NCI-H748 (cell line): ENCODE data around the gene MRPL43.

Experiments
- DNase-seq: peaks from one replicate; lab custom pipeline; 2025; ENCODE audit not compliant: unreplicated experiment; lab: John Stamatoyannopoulos, UW

Gene MRPL43

GRCh38 chr10:101020427-101021075 is 33.3 kb upstream of the MRPL43 start:
- DNase-seq: no peak

- no peak for DNase-seq
Observed at GRCh38 chr10:101019440-101019703, 32.1 kb upstream of the MRPL43 start.

DNA sequence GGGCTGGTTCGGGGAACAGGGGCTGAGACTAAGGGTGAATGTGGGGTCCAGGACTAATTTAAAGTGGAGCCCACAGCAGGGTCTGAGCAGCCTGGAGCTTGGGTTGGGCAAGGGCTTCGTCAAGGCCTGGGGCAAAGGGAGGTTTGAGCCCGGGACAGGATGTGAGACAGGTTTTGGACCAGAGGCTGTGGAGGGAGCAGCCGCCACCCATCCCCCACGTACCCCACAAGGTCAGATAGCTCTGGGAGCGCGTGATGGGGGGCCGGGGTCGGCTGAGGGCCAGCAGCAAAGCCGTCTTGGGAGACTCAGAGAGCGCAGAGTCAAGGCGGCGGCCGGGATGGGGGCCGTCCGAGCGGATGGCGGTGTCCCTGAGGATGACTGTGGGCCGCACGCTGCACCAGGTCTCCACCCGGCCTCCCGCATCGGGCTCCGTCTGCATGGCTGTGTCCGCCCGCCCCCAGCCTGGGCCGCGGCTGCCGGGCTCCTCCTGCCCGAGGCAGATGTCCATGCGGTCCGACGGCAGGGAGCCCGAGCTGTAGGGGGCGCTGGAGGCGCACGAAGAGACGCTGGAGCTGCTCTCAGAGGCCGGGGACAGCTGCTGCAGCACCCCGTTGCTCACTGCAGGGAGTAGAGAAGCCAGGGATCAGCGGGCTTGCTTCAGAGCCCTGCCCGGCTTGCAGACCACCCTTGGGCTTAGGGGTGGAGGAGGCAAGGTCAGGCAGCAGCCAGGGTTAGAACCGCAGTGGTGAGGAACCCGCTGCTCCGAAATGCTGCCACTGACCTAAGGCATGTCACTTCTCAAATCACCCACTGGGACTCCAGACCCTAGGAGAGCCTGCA is 31.5 kb upstream of the MRPL43 start:
- DNase-seq: peak; percentile 75

GRCh38 chr10:101018118-101018599 is 30.9 kb upstream of the MRPL43 start:
- no peak for DNase-seq

DNA sequence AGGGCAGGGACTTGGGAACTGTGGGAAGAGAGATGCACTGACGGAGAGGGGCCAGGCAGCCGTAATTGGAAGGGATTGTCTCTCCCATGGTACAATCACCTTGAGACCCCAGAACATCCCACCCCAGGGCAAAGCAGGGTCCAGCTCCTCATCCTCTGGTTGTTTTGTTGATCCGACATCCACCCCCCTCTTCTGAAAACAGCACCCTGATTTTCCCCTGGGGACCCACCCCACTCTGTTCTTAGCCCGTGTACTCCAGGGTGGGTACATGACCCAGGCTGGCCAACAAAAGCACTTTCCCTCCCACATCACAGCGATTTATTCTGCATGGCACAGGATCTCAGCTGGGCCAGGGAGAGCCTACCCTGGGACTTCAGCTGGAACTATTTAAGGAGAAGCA is 29.5 kb upstream of the MRPL43 start:
- DNase-seq: no peak

GRCh38 chr10:101015582-101015973 is 28.3 kb upstream of the MRPL43 start:
- no peak for DNase-seq

DNA sequence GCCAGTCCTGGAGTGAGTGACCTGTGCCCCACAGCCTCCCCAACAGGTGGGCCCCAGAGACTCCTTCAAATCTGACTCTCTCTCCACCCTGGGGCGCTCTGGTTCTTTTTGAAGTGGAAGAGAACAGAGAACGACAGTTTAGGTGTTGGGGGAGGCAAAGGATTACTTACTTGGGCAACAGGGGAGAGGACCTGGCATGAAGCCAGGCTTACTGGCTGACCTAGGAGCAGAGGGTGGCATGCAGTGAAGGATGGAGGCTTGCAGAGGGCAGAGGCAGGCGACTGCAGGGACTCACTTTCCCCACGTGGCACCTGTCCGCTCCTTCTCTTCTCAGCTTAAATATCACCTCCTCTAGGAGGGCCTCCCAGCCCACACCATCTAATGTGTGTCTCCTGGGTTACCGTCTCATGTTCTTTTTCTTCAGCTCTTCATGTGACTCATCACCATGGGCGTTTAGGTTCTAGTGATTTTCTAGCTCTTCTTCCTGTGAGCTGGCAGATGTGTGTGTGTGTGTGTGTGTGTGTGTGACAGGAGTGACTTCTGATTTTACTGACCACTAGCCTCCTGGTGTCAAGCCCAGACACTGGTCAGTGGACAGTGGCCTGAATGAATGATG is 27.8 kb upstream of the MRPL43 start:
- DNase-seq: no peak

GRCh38 chr10:101014230-101014884 is 27.1 kb upstream of the MRPL43 start:
- DNase-seq: peak; percentile 39

DNA sequence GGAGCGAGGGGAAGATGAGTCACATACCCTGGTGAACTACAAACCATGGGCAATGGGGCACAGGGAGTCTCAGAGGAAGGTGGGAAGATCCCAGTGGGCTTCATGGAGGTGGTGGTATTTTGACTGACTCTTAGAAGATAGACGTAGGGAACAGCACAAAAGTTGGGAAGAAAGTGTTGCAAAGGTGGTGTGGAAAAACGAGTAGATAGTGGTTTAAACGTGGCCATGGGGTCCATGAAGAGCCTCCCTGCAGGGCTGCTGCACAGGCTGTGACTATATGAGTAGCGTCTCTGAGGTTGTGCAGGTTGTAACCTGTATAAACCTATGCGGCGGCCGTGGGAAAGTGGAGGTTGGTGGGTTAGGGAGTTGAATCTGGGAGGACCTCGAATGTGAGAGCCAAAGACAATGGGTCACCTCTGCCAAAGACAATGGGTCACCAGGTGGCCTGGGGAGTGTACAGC is 26.1 kb upstream of the MRPL43 start:
- DNase-seq: no peak

- DNase-seq: peak; percentile 81
Observed at GRCh38 chr10:101012525-101013364, 25.4 kb upstream of the MRPL43 start.

GRCh38 chr10:101011517-101012423 is 24.5 kb upstream of the MRPL43 start:
- DNase-seq: no peak

DNA sequence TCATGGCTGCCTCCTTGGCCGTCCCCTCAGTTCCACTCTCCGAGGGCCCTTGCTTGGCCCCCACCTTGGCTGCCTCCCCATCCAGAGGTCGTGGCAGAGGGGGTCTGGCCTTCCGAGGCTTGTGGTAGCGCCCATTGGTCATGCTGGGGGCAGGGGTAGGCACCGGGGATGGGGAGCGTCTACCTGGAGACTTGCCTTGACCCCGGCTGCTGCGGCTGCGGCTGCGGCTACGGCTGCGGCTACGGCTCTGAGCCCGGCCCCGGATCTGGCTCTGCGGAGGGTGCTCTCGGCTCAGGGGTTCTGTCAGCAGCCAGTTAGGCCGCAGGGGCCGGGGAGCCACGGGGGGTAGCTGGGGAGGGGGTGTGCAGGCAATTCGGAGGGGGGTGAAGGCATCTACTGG is 23.0 kb upstream of the MRPL43 start:
- DNase-seq: no peak

DNA sequence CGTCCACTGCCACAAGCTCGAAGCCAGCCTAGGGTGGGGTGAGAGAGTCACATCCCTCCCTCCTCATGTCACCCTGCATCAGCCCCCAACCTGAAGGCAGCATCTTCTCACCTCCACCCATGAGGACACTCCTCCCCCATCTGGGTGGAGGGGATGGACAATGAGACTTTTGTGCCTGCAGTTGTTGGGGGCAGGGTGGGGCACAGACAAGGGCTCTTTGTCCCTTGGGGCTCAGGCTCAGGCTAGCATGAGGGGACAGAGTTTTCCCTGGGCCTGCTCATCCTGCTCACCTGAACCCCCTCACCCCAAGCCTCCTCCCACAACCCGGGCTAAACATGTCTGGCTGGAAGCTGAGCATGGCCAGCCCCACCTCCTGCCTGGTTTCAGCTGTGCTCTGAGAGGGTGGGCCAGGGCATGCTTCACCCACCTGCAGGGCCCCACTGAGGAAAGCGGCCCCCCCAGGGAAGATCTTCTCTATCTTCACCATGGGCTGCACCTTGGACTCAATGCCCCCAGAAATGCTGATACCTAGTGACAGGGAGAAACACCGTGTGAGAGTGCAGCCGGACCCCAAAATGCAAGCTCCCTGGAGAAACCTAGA is 21.6 kb upstream of the MRPL43 start:
- no peak for DNase-seq

GRCh38 chr10:101007915-101008822 is 20.9 kb upstream of the MRPL43 start:
- no peak for DNase-seq

DNA sequence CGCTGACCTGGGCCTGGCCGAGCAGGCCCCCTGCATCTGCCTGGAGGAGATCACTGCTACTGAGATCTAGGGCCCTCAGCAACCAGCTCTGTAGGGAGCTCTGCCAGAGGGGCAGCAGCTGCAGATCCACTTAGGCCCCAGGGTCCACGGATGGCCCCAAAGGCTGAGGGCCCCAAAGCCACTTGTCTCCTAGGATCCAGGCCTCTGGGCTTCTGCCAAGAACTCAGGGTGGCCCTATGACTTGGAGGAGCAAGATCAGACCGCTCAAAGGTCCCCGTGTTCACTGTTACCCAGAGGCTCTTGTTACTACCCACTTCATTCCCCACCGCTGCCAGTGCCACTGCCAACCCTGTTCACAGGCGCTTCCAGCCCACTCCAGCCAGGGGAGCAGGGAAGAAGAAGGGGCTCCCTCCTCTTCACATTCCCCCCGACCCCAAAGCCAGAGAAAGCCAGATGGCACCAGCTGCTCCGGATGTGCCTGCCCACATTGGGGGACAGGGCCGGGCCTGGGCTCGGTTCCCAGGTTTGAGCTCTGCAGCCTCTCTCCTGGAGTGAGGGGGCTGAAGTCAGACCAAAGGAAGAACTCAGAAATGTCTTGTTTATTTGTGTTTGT is 19.9 kb upstream of the MRPL43 start:
- DNase-seq: no peak

- no peak for DNase-seq
Observed at GRCh38 chr10:101006593-101007098, 19.3 kb upstream of the MRPL43 start.

DNA sequence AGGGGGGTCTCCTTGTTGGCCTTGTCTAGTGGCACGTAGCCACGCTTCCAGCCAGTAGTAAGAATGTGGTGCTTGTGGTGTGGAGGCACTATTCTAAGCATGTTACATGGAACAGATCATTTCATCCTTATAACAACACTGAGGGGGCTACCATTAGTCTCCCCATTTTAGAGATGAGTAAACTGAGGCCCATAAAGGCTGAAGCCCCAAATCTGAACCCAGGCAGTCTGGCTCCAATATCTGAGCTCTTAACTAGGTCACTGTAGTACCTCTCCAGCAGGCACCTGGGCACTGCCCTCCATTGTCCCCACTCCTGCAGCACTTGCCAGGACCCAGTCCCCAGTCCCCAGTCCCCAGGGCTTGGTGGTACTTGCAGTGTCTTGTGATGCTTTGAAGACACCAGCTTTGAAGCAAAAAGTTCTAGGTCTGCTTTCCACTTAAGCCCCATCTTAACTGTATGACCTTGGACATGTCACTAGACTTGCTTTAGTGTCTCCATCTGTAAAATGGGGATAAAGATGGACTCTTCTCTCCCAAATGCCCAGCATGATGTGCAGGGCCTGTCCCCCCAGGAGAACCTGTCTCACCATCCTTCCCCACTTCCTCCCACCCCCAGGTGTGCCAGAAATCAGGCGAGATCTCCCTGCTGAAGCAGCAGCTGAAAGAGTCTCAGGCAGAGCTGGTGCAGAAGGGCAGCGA is 18.7 kb upstream of the MRPL43 start:
- DNase-seq: no peak
